ENCODE results near the gene GRAMD2A.

The GRAMD2A gene

DNA sequence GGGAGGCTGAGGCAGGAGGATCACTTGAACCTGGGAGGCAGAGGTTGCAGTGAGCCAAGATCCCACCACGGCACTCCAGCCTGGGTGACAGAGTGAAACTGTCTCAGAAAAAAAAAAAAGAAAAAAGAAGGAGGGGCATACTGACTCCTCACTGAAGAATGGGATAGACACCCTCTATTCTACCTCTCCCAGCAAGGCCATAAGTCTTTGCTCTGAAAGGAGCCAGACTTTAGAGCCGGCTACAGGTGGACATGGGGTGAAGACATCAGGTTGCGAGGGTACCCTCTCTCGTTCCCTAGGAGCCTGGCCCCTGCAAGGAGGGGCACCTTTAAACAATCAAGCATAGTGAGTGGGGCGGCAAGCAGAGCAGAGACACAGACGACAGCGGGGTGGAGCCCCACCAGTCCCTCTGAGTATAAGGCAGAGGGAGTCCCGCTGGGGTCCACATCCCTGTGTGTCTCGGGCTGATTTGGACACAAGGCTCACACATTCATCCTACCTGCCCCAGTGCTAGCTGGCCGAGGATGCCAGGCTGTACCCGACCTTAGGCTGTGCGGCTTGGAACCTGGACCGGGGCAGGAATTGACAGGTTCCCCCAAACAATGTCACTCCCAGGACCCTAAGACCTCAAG lies 1.1 kb downstream of the GRAMD2A start:
- no peak for DNase-seq

GRCh38 chr15:72195101-72195511 lies 2.5 kb downstream of the GRAMD2A start:
- DNase-seq = no peak
- in situ Hi-C loops (cut with HindIII; ENCODE audit: low pct_ligation_motif_present, low pct_unique_long_range_greater_than_20kb, low sequenced_read_pairs) = no loop called here

More for the DNA sequence above, 1.1 kb downstream of the GRAMD2A start:
- in situ Hi-C loops (cut with HindIII; ENCODE audit: low pct_ligation_motif_present, low pct_unique_long_range_greater_than_20kb, low sequenced_read_pairs) = no loop called here

DNA sequence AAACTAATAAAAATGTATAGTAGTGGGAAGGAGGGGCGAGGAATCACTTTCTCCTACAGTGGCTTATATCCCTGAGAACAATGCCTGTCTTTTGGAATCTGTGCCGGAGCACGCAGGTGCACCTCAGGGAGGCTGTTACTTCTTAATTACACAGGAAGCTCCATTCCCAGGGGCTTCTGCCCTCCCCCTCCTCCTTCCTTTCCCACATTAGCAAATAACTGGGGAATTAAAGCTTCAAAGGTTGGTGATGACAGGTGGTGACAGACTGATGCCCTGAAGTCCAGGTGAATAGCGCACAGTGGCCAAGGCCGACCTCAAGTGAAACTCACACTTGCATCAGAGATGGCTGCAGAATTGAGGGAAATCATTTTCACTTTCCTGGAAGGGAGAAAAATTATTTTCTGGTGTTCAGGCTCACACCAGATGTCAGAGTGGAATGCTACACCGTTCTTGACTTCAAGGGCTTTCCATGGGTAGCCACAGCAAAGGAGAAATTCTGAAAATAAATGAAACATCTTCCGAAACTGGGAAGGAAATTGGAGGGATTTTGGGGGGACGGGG lies 3.7 kb downstream of the GRAMD2A start:
- in situ Hi-C loops (cut with HindIII; ENCODE audit: low pct_ligation_motif_present, low pct_unique_long_range_greater_than_20kb, low sequenced_read_pairs) = no loop called here

DNA sequence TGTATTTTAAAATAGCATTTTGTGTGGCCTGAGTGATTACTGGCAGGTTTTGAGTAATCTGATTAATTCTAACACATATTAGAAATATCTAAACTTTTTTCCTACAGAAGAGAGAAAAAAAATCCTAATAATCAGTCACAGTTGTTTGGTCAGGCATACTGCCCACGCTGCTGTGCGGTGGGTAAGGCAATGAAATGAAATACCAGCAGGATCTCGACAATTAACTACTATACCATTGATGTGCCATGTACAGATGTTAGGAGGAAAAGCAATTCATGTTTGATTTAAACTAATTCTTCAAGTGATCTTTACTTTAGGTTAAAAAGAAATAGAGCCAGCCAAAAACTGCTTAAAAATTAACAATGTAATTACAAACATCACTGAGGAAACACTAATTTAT lies 5.2 kb downstream of the GRAMD2A start:
- in situ Hi-C loops (cut with HindIII; ENCODE audit: low pct_ligation_motif_present, low pct_unique_long_range_greater_than_20kb, low sequenced_read_pairs) = no loop called here
- DNase-seq = no peak

More for the DNA sequence above, 3.7 kb downstream of the GRAMD2A start:
- DNase-seq = no peak

DNA sequence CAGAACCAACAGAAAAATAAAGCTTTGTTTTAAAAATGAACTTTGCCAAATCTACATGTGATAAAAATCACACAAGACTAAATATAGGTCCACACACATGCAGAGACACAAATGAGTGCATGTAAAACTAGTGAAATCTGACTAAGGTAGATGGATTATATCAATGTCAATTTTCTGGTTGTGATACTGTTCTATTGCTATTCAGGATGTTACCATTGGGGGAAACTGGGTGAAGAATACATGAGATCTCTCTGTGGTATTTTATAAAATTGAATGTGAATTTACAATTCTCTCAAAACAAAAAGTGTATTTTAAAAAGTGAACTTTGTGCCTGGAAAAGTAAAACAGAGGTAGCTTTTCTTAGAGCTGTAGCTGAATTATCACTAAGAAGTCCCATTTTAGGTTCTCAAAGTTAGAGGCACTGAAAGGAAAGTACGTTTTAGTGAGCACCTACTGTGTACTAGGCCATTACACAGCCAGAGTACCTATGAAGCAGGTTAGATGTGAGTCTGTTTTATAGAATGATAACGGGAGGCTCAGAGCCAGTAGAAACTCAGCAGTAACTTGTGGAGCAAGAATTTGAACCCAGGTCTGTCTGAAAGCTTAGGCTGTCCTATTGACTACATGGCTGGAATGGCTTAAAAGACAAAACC lies 8.2 kb downstream of the GRAMD2A start:
- DNase-seq = no peak
- in situ Hi-C loops (cut with HindIII; ENCODE audit: low pct_ligation_motif_present, low pct_unique_long_range_greater_than_20kb, low sequenced_read_pairs) = no loop called here

DNA sequence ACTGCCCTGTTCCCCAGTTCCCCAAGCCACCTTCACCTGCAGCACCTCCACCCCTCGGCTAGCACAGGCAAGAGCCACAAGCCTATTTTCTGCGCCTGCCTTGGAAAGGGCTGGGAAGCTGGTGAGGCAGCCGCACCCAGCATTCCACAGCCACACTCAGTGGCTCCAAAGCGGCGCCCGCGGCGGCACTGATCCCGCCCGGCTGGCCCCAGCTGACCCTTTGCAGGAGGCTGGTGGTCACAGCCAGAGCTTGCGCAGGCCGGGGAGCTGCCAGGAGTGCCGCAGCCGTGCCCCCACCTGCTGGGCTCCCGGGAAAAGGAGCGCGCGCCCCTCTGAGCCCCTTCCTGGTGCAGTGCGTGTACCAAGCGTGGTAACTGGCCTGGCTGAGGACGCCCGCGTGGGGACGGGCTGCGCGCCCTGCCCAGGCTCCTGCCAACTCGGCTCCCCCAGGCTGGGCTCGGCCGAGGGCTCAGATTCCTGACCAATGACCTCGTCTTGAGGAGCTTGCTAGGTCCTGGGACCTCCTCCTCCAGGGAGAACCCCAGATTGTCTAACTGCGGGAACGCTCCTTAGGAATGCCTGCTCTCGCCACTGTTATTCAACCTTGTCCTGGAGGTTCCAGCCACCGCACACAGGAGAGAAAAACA lies 13.3 kb downstream of the GRAMD2A start:
- in situ Hi-C loops (cut with HindIII; ENCODE audit: low pct_ligation_motif_present, low pct_unique_long_range_greater_than_20kb, low sequenced_read_pairs) = no loop called here
- peak; percentile 71 for DNase-seq

GRCh38 chr15:72183781-72184164 lies 13.8 kb downstream of the GRAMD2A start:
- DNase-seq = no peak
- in situ Hi-C loops (cut with HindIII; ENCODE audit: low pct_ligation_motif_present, low pct_unique_long_range_greater_than_20kb, low sequenced_read_pairs) = no loop called here

DNA sequence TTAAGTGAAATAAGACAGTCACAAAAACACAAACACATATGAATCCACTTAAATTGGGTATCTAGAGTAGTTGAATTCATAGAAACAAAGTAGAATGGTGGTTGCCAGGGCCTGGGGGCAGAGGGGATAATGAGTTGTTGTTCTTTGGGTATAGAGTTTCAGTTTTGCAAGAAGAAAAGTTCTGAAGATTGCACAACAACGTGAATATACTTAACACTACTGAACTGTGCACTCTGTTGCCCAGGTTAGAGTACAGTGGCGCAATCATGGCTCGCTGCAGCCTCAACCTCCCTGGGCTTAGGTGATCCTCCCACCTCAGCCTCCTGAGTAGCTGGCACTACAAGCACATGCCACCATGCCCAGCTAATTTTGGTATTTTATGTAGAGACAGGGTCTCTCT lies 14.9 kb downstream of the GRAMD2A start:
- in situ Hi-C loops (cut with HindIII; ENCODE audit: low pct_ligation_motif_present, low pct_unique_long_range_greater_than_20kb, low sequenced_read_pairs) = no loop called here
- no peak for DNase-seq

- in situ Hi-C loops (cut with HindIII; ENCODE audit: low pct_ligation_motif_present, low pct_unique_long_range_greater_than_20kb, low sequenced_read_pairs) = no loop called here
- DNase-seq = no peak
Observed at GRCh38 chr15:72182244-72182643, 15.3 kb downstream of the GRAMD2A start.

DNA sequence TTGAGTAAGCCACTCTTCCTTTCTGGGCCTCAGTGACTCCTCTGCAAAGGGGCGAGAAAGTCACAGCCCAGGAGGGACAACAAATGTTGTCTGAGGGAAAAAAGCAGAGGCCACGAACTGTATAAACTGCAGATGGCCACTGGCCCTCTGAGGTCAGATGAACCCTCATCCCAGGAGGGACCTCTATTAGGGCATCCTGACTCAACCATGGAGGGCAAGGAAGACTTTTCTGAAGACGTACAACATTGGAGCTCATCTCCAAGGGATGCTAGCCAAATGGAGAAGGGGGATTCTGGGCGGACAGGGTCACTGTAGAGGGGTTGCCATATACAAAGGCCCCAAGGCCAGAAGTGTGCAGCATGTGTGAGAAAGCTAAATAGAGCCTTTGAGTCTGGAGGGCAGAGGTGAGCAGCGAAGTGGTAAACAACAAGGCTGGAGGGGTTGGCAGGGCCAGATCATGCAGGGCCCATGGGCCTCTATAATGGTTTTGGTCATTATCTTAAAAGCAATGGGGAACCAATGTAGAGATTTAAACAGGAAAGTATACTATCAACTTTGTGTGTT lies 16.7 kb downstream of the GRAMD2A start:
- DNase-seq = no peak
- in situ Hi-C loops (cut with HindIII; ENCODE audit: low pct_ligation_motif_present, low pct_unique_long_range_greater_than_20kb, low sequenced_read_pairs) = no loop called here

- in situ Hi-C loops (cut with HindIII; ENCODE audit: low pct_ligation_motif_present, low pct_unique_long_range_greater_than_20kb, low sequenced_read_pairs) = no loop called here
Observed at GRCh38 chr15:72179950-72180581, 17.5 kb downstream of the GRAMD2A start.

DNA sequence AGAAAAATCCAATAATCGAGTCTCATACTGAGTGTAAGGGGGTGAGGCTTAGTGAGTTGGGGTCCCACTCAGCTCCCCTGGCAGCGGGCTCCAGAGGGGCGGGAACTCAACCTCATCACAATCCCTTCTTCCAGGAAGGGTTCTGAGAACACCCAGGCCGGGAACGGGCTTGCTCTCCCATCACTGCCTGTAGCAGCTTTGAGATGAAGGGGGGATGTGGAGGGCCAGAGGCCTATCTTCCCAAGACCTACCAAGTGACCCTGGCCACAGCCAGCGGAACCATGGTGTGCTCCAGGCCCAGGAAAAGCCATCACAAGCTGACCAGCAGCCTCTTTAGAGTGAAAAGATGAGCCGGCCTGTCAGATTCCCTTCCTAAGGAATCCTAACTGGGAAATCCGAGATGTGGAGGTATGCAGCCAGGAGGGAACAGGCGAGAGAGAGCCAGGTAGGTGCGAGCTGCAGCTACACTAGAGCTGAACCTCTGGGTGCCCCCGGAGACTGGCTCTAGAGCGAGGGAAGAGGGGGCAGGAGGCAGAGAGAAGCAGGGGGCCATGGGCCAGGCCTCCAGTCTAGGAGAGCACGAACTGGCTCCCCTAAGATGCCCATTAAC lies 18.5 kb downstream of the GRAMD2A start:
- no peak for DNase-seq
- in situ Hi-C loops (cut with HindIII; ENCODE audit: low pct_ligation_motif_present, low pct_unique_long_range_greater_than_20kb, low sequenced_read_pairs) = no loop called here

More at GRCh38 chr15:72179950-72180581, 17.5 kb downstream of the GRAMD2A start:
- no peak for DNase-seq

DNA sequence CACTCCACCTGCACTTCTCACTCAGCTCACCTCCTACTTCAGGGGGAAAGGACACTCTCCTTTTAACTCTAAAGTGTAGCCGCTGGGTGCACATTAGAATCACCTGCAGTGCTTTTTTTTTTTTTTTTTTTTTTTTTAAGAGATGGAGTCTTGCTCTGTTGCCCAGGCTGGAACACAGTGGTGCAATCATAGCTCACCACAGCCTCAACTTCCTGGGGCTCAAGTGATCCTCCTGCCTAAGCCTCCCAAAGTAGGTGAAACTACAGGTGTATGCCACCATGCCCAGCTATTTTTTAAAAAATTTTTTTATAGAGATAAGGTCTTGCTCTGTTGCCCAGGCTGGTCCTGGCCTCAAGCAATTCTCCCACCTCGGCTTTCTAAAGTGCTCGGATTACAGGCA lies 20.8 kb downstream of the GRAMD2A start:
- in situ Hi-C loops (cut with HindIII; ENCODE audit: low pct_ligation_motif_present, low pct_unique_long_range_greater_than_20kb, low sequenced_read_pairs) = no loop called here
- no peak for DNase-seq

GRCh38 chr15:72176159-72176558 lies 21.4 kb downstream of the GRAMD2A start:
- in situ Hi-C loops (cut with HindIII; ENCODE audit: low pct_ligation_motif_present, low pct_unique_long_range_greater_than_20kb, low sequenced_read_pairs) = no loop called here
- no peak for DNase-seq

- DNase-seq = no peak
Observed at GRCh38 chr15:72175186-72176044, 22.2 kb downstream of the GRAMD2A start.

GRCh38 chr15:72174551-72175165 lies 22.9 kb downstream of the GRAMD2A start:
- in situ Hi-C loops (cut with HindIII; ENCODE audit: low pct_ligation_motif_present, low pct_unique_long_range_greater_than_20kb, low sequenced_read_pairs) = no loop called here
- no peak for DNase-seq

More at GRCh38 chr15:72175186-72176044, 22.2 kb downstream of the GRAMD2A start:
- in situ Hi-C loops (cut with HindIII; ENCODE audit: low pct_ligation_motif_present, low pct_unique_long_range_greater_than_20kb, low sequenced_read_pairs) = no loop called here

- in situ Hi-C loops (cut with HindIII; ENCODE audit: low pct_ligation_motif_present, low pct_unique_long_range_greater_than_20kb, low sequenced_read_pairs) = no loop called here
- DNase-seq = no peak
Observed at GRCh38 chr15:72173864-72174550, 23.6 kb downstream of the GRAMD2A start.
